Measurements from ENCODE around the gene GMPPA. TPM values are rescaled to one million over a fixed set of nuclear protein-coding genes. Genes with fewer than 3 reads are reported as not detected.
A peak's percentile ranks its signal among the peaks of the same experiment; 100 is the strongest.

The GMPPA gene
- total RNA-seq, 4 donors from 2014 or later = 26.5 to 50.6 (median 42.6) TPM

- intact Hi-C loops (cut with DNase I) = loop anchor here (5.0 kb wide), 1 partner anchor 47 kb away; no protein-coding TSS in a partner anchor
- Histone ChIP-seq H3K4me1 (peaks cover 0 to under 1% of the 10 kb centered on the region in 2 donors), H3K9me3 (no peaks in the 10 kb centered on the region), H3K27me3 (no peaks in the 10 kb centered on the region), H3K4me3 (replicated peaks in 1 of 3) (no peak overlapping the region), H3K27ac (no peak overlapping the region), H3K36me3 (no peaks in the 10 kb centered on the region)
- peak; percentile 21 to 28 for DNase-seq
- 74 to 75% methylated on average over 8 to 9 of the region's 10 CpGs for WGBS, 2 donors
- TF ChIP-seq POLR2A (IDR thresholded peaks at IDR 0.05) = no peak
- no peak for TF ChIP-seq CTCF (IDR thresholded peaks at IDR 0.05)
Observed at GRCh38 chr2:219453671-219454590, 44.8 kb upstream of the GMPPA start.

GRCh38 chr2:219455581-219455980 lies 43.1 kb upstream of the GMPPA start:
- 86 to 90% methylated on average over 6 of the region's 6 CpGs for WGBS, 2 donors

GRCh38 chr2:219457784-219458369 lies 40.8 kb upstream of the GMPPA start:
- peaks cover 7 to 16% of the 10 kb centered on the region in 2 donors for H3K4me1 ChIP-seq

More at GRCh38 chr2:219455581-219455980, 43.1 kb upstream of the GMPPA start:
- H3K27me3 ChIP-seq = no peaks in the 10 kb centered on the region
- H3K27ac ChIP-seq = no peak overlapping the region
- no peaks in the 10 kb centered on the region for H3K9me3 ChIP-seq
- TF ChIP-seq POLR2A (IDR thresholded peaks at IDR 0.05) = no peak
- no peak for TF ChIP-seq CTCF (IDR thresholded peaks at IDR 0.05)
- intact Hi-C loops (cut with DNase I) = loop anchor here (5.0 kb wide), 1 partner anchor 77 kb away; no protein-coding TSS in a partner anchor
- no peak overlapping the region for H3K4me3 ChIP-seq (replicated peaks in 1 of 3)
- peaks cover 5 to 11% of the 10 kb centered on the region in 2 donors for H3K4me1 ChIP-seq
- H3K36me3 ChIP-seq = no peaks in the 10 kb centered on the region
- no peak for DNase-seq

GRCh38 chr2:219458996-219459395 lies 39.7 kb upstream of the GMPPA start:
- H3K9me3 ChIP-seq = no peaks in the 10 kb centered on the region
- H3K4me3 ChIP-seq (replicated peaks in 1 of 3) = no peak overlapping the region
- H3K4me1 ChIP-seq = peaks cover 7 to 16% of the 10 kb centered on the region in 2 donors
- no peaks in the 10 kb centered on the region for H3K36me3 ChIP-seq
- no peak overlapping the region for H3K27ac ChIP-seq
- no peak for DNase-seq
- intact Hi-C loops (cut with DNase I) = loop anchor here (5.0 kb wide), 1 partner anchor 73 kb away; no protein-coding TSS in a partner anchor
- no peaks in the 10 kb centered on the region for H3K27me3 ChIP-seq
- no peak for TF ChIP-seq CTCF (IDR thresholded peaks at IDR 0.05)
- TF ChIP-seq POLR2A (IDR thresholded peaks at IDR 0.05) = no peak
- WGBS, 2 donors = 84 to 85% methylated on average over 8 of the region's 8 CpGs

More at GRCh38 chr2:219457784-219458369, 40.8 kb upstream of the GMPPA start:
- DNase-seq = no peak
- Histone ChIP-seq H3K9me3 (no peaks in the 10 kb centered on the region), H3K27me3 (no peaks in the 10 kb centered on the region), H3K27ac (no peak overlapping the region), H3K36me3 (no peaks in the 10 kb centered on the region), H3K4me3 (replicated peaks in 1 of 3) (no peak overlapping the region)
- TF ChIP-seq POLR2A (IDR thresholded peaks at IDR 0.05) (no peak), CTCF (IDR thresholded peaks at IDR 0.05) (no peak)
- whole genome bisulfite sequencing, 2 donors = 77% methylated on average over 5 of the region's 5 CpGs
- intact Hi-C loops (cut with DNase I) = loop anchor here (5.0 kb wide), 1 partner anchor 74 kb away; no protein-coding TSS in a partner anchor

Measured in thyroid gland (tissue), 4 donors.